Measurements from ENCODE around the gene EIF3A.

- no peak for TF ChIP-seq POLR2A (IDR thresholded peaks at IDR 0.05)
- peak; percentile 87 for TF ChIP-seq POLR2AphosphoS5 (IDR thresholded peaks at IDR 0.05)
These were observed 74.0 kb downstream of the EIF3A start for GRCh38 chr10:119006451-119007210.

All from prostate gland (tissue), 1 donor.